SK-N-SH (cell line): ENCODE measurements around the gene FIGNL2. TPM values are rescaled to one million over a fixed set of nuclear protein-coding genes. Genes with fewer than 3 reads are reported as not detected.

ENCODE experiments used
- CTCF ChIA-PET: fragments of 300-600, 350-600 bp; formaldehyde crosslinking; extraction: SDS; loops from one replicate; lab custom pipeline; 2021; lab: Yijun Ruan, JAX
- POLR2A ChIA-PET: fragments of 350-600 bp; sonication (Branson Sonifier 250); formaldehyde crosslinking; extraction: SDS; loops from one replicate; lab custom pipeline; 2020; ENCODE audit warnings: antibody characterized with exemption, inconsistent platforms; lab: Yijun Ruan, JAX
- DNase-seq: peaks from one replicate; pipeline ENCODE4 v3.0.0; 2012
- H2AFZ ChIP-seq: fragments of 200-600 bp; sonication (generic); 2 replicates; pipeline ENCODE4 v1.8.1; 2016; ENCODE audit warnings: antibody characterized with exemption, mild to moderate bottlenecking, low read depth
- H3F3A ChIP-seq: fragments of 200-600 bp; sonication (generic); replicated peaks from 2 replicates; pipeline ENCODE3; 2016; ENCODE audit warnings: antibody characterized with exemption, mild to moderate bottlenecking; ENCODE audit not compliant: insufficient read depth
- H3K27ac ChIP-seq, 2 experiments: fragments of 200-500 bp in 1 of 2; fragments of 200-600 bp in 1 of 2; sonication (Bioruptor generic) in 1 of 2; sonication (generic), shearing (Covaris generic) in 1 of 2; 2 replicates each; pipeline versions ENCODE4 v1.5.1 to v1.6.1; 2014 to 2016; ENCODE audit warnings: low read depth in 2 of 2, inconsistent platforms in 1 of 2, low read length in 1 of 2, mild to moderate bottlenecking in 1 of 2, mixed read lengths in 1 of 2
- H3K27me3 ChIP-seq: fragments of 200-600 bp; sonication (generic), shearing (Covaris generic); 2 replicates; pipeline ENCODE4 v1.6.1; 2016; ENCODE audit warnings: mixed run types; ENCODE audit not compliant: insufficient read depth
- H3K36me3 ChIP-seq, 2 experiments: fragments of 200-500 bp in 1 of 2; fragments of 200-600 bp in 1 of 2; sonication (Bioruptor generic) in 1 of 2; sonication (generic) in 1 of 2; replicated peaks in 1 of 2; 2 replicates each; pipeline versions ENCODE3 to v1.5.1; 2014 to 2016; ENCODE audit warnings: low read length in 1 of 2, mild to moderate bottlenecking in 1 of 2; ENCODE audit not compliant: insufficient read depth in 2 of 2, control insufficient read depth in 1 of 2
- H3K4me1 ChIP-seq, 2 experiments: fragments of 200-500 bp in 1 of 2; fragments of 200-600 bp in 1 of 2; sonication (Bioruptor generic) in 1 of 2; sonication (generic), shearing (Covaris generic) in 1 of 2; 2 replicates each; pipeline versions ENCODE4 v1.5.1 to v1.6.1; 2014 to 2016; ENCODE audit warnings: low read depth in 1 of 2, low read length in 1 of 2, mixed run types in 1 of 2; ENCODE audit not compliant: insufficient read depth in 2 of 2, control insufficient read depth in 1 of 2
- H3K4me2 ChIP-seq: fragments of 200-600 bp; sonication (generic), shearing (Covaris generic); 2 replicates; pipeline ENCODE4 v1.6.1; 2017; ENCODE audit warnings: mixed run types
- H3K4me3 ChIP-seq, 2 experiments: fragments of 200-500 bp in 1 of 2; fragments of 200-600 bp in 1 of 2; sonication (Bioruptor generic) in 1 of 2; sonication (generic), shearing (Covaris generic) in 1 of 2; 2 replicates each; pipeline versions ENCODE4 v1.5.1 to v1.8.1; 2014 to 2016; ENCODE audit warnings: low read depth in 2 of 2, inconsistent platforms in 1 of 2, low read length in 1 of 2, mild to moderate bottlenecking in 1 of 2, mixed read lengths in 1 of 2, moderate library complexity in 1 of 2
- H3K79me2 ChIP-seq: fragments of 200-600 bp; sonication (generic); 2 replicates; pipeline ENCODE4 v1.8.1; 2017; ENCODE audit warnings: mild to moderate bottlenecking; ENCODE audit not compliant: insufficient read depth
- H3K9ac ChIP-seq: fragments of 200-600 bp; sonication (generic); 2 replicates; pipeline ENCODE4 v1.6.1; 2017; ENCODE audit warnings: mixed run types
- H3K9me2 ChIP-seq: fragments of 200-600 bp; sonication (generic); 2 replicates; pipeline ENCODE4 v1.6.1; 2017; ENCODE audit warnings: mixed run types
- H3K9me3 ChIP-seq: fragments of 200-600 bp; sonication (generic); 2 replicates; pipeline ENCODE4 v1.6.1; 2017; ENCODE audit warnings: mixed run types, mild to moderate bottlenecking, moderate library complexity
- H4K20me1 ChIP-seq: fragments of 200-600 bp; sonication (generic); 2 replicates; pipeline ENCODE4 v1.6.1; 2017; ENCODE audit warnings: mild to moderate bottlenecking, mixed run types; ENCODE audit not compliant: insufficient read depth
- CHD2 ChIP-seq: fragments of 150-350 bp; IDR thresholded peaks from 2 replicates; pipeline ENCODE4 v1.6.1; 2018; ENCODE audit warnings: low read length; ENCODE audit not compliant: partially characterized antibody
- ELF1 ChIP-seq: IDR thresholded peaks from 2 replicates; pipeline ENCODE4 v1.4.0; 2012
- EP300 ChIP-seq, 2 experiments: IDR thresholded peaks; 2 replicates each; pipeline versions ENCODE4 v1.4.0 to v1.6.1; 2012; ENCODE audit warnings: borderline replicate concordance in 1 of 2, low read depth in 1 of 2, low read length in 1 of 2
- FOXJ3 ChIP-seq: sonication (generic); formaldehyde crosslinking; IDR thresholded peaks from 2 replicates; pipeline ENCODE4 v1.5.1; 2020; ENCODE audit warnings: mild to moderate bottlenecking, missing genetic modification reagents
- GATA2 ChIP-seq: sonication (generic); formaldehyde crosslinking; IDR thresholded peaks from 2 replicates; pipeline ENCODE4 v1.5.0; 2020; ENCODE audit warnings: mild to moderate bottlenecking, missing genetic modification reagents
- JUND ChIP-seq: IDR thresholded peaks from 2 replicates; pipeline ENCODE4 v1.4.0; 2012
- MEF2A ChIP-seq: IDR thresholded peaks from 2 replicates; pipeline ENCODE4 v1.4.0; 2012; ENCODE audit warnings: low read depth, borderline replicate concordance
- MXI1 ChIP-seq: IDR thresholded peaks from 2 replicates; pipeline ENCODE4 v1.6.1; 2012; ENCODE audit warnings: mild to moderate bottlenecking, low read depth, low read length, improper control_type of control experiment
- NFIC ChIP-seq: IDR thresholded peaks from 2 replicates; pipeline ENCODE4 v1.4.0; 2012; ENCODE audit warnings: borderline replicate concordance
- NRF1 ChIP-seq: IDR thresholded peaks from 2 replicates; pipeline ENCODE4 v1.6.1; 2012; ENCODE audit warnings: low read depth, mild to moderate bottlenecking, low read length
- POLR2AphosphoS5 ChIP-seq: IDR thresholded peaks from 2 replicates; pipeline ENCODE4 v1.6.1; 2012; ENCODE audit warnings: low read depth, low read length
- REST ChIP-seq: IDR thresholded peaks from 2 replicates; pipeline ENCODE4 v1.6.1; 2012; ENCODE audit warnings: mild to moderate bottlenecking, low read depth, low read length, moderate library complexity
- RFX5 ChIP-seq: IDR thresholded peaks from 2 replicates; pipeline ENCODE4 v1.6.1; 2012; ENCODE audit warnings: mild to moderate bottlenecking, improper control_type of control experiment, low read length
- SMC3 ChIP-seq: IDR thresholded peaks from 2 replicates; pipeline ENCODE4 v1.6.1; 2012; ENCODE audit warnings: low read depth, low read length, improper control_type of control experiment
- TAF1 ChIP-seq: IDR thresholded peaks from 2 replicates; pipeline ENCODE4 v1.6.1; 2012; ENCODE audit warnings: low read depth, mild to moderate bottlenecking, low read length, moderate library complexity, borderline replicate concordance
- TCF12 ChIP-seq: IDR thresholded peaks from 2 replicates; pipeline ENCODE4 v1.4.0; 2012
- USF1 ChIP-seq: IDR thresholded peaks from 2 replicates; pipeline ENCODE4 v1.4.0; 2012; ENCODE audit warnings: low read depth, borderline replicate concordance
- YY1 ChIP-seq: IDR thresholded peaks from 2 replicates; pipeline ENCODE4 v1.4.0; 2012; ENCODE audit warnings: low read depth, mild to moderate bottlenecking
- ZBTB33 ChIP-seq: IDR thresholded peaks from 2 replicates; pipeline ENCODE4 v1.4.0; 2012; ENCODE audit warnings: low read depth, borderline replicate concordance
- WGBS: methylation state at CpG from one replicate; pipeline ENCODE4 v1.1.6; 2017; ENCODE audit warnings: low lambda C conversion rate; 5-methylcytosine and 5-hydroxymethylcytosine counted together
- polyA plus RNA-seq, 3 experiments: library from polyadenylated mRNA; depleted of rRNA; stranded (reverse); fragments of >200 nt; gene quantifications; 2 replicates each; pipeline ENCODE4 v1.2.3, GENCODE V29; 2012
- TF ChIP-seq, protein P1 (sequence below): IDR thresholded peaks from 2 replicates; pipeline ENCODE4 v1.4.0; 2012; ENCODE audit warnings: low read depth

FIGNL2 gene
- polyA plus RNA-seq, 1 of the 3 experiments (the other 2 are of a cell fraction) = 0.05 TPM

GRCh38 chr12:51815571-51815970, 32.9 kb downstream of the FIGNL2 start:
- TF ChIP-seq NRF1 (no peak), POLR2AphosphoS5 (no peak), MEF2A (no peak), EP300 (IDR thresholded peaks at IDR 0.05; ENCODE audit: borderline replicate concordance in 1 of 2, low read depth in 1 of 2, low read length in 1 of 2) (no peak), FOXJ3 (no peak), ZBTB33 (no peak), MXI1 (no peak), GATA2 (CRISPR knock-in tag) (no peak), TAF1 (no peak), NFIC (no peak), TCF12 (no peak), CHD2 (no peak), ELF1 (no peak), JUND (no peak), SMC3 (no peak), YY1 (no peak), USF1 (no peak), REST (no peak), RFX5 (no peak)
- TF ChIP-seq, protein P1, sequence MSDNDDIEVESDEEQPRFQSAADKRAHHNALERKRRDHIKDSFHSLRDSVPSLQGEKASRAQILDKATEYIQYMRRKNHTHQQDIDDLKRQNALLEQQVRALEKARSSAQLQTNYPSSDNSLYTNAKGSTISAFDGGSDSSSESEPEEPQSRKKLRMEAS = no peak
- TF ChIP-seq, all 33 proteins: peak for 0
- ChIA-PET POLR2A (no interaction called here), CTCF (interaction anchor here (0.9 to 11.3 kb wide), 8 partner anchors 9 to 394 kb away, joined by 3 to 194 read pairs (median 8); partner anchors contain the start of genes SCN8A and SLC4A8)
- H2AFZ ChIP-seq = no peak overlapping the region
- no peak for DNase-seq
- no peaks in the 10 kb centered on the region for H3K27me3 ChIP-seq
- H3K9ac ChIP-seq = no peak overlapping the region
- H3K79me2 ChIP-seq = no peaks in the 10 kb centered on the region
- H3K27ac ChIP-seq = no peak overlapping the region
- no peaks in the 10 kb centered on the region for H3K36me3 ChIP-seq
- H3K4me2 ChIP-seq = no peak overlapping the region
- peaks cover 12 to 21% of the 10 kb centered on the region in 2 experiments; a peak in 3 of 4 replicates for H3K4me1 ChIP-seq
- H4K20me1 ChIP-seq = no peaks in the 10 kb centered on the region
- no peaks in the 10 kb centered on the region for H3K9me3 ChIP-seq
- H3K4me3 ChIP-seq = no peak overlapping the region
- no peaks in the 10 kb centered on the region for H3K9me2 ChIP-seq
- WGBS = 98% methylated on average over 6 of the region's 6 CpGs
- peaks cover 17% of the 10 kb centered on the region for H3F3A ChIP-seq
